HepG2 (cell line): ENCODE results near the gene USH2A. TPM values are rescaled to one million over a fixed set of nuclear protein-coding genes. Genes with fewer than 3 reads are reported as not detected.
A peak's percentile ranks its signal among the peaks of the same experiment; 100 is the strongest.

Experiments
- ATAC-seq: fragments of 200-7000 bp; cut with Tn5 transposase; 3 replicates; pipeline ENCODE4 v1.9.1; 2020; ENCODE audit warnings: mild to moderate bottlenecking, moderate library complexity
- BruUV-seq: library from RNA; stranded (reverse); fragments of 400-500 nt; replicated peaks from 2 replicates; lab custom pipeline; 2021; lab: Mats Ljungman, UMichigan
- CTCF ChIA-PET: fragments of 300-600 bp; formaldehyde crosslinking; extraction: SDS; loops from one replicate; lab custom pipeline; 2021; ENCODE audit warnings: low total read pairs, inconsistent platforms, low intra/inter-chr PET ratio; lab: Yijun Ruan, JAX
- POLR2A ChIA-PET: fragments of 350-600 bp; sonication (Branson Sonifier 250); formaldehyde crosslinking; loops from one replicate; lab custom pipeline; 2020; ENCODE audit warnings: antibody characterized with exemption, inconsistent platforms; lab: Yijun Ruan, JAX
- DNase-seq: peaks from one replicate; pipeline ENCODE4 v3.0.0-alpha.2; 2015; ENCODE audit warnings: low spot score
- FAIRE-seq: peaks from 3 replicates; lab custom pipeline; 2011; peaks lifted over from hg19 to GRCh38; lab: Jason Lieb, UNC
- H2AFZ ChIP-seq: one replicate; pipeline ENCODE4 v1.6.1; 2011; ENCODE audit warnings: low read length, inconsistent platforms
- H3K27ac ChIP-seq: fragments of 300-600 bp; 3 replicates; pipeline ENCODE4 v1.8.0; 2011; ENCODE audit warnings: mixed run types, mild to moderate bottlenecking, mixed read lengths, low read length, inconsistent platforms; ENCODE audit not compliant: insufficient read depth; ENCODE audit errors: extremely low read length
- H3K27me3 ChIP-seq, 2 experiments: fragments of 200-600 bp in 1 of 2; 2 replicates in 1 of 2; 3 replicates in 1 of 2; pipeline versions ENCODE4 v1.6.0 to v1.8.0; 2011; ENCODE audit warnings: low read length in 2 of 2, mild to moderate bottlenecking in 2 of 2, moderate library complexity in 2 of 2, inconsistent platforms in 1 of 2; ENCODE audit not compliant: insufficient read depth in 2 of 2, control insufficient read depth in 1 of 2
- H3K36me3 ChIP-seq, 2 experiments: fragments of 200-600 bp in 1 of 2; replicated peaks in 1 of 2; 2 replicates in 1 of 2; 3 replicates in 1 of 2; pipeline versions ENCODE4 v1.5.1 to v1.8.0; 2011; ENCODE audit warnings: low read length in 2 of 2, inconsistent platforms in 1 of 2; ENCODE audit not compliant: insufficient read depth in 2 of 2, control insufficient read depth in 1 of 2
- H3K4me1 ChIP-seq: 2 replicates; pipeline ENCODE4 v1.5.1; 2012; ENCODE audit warnings: low read length, inconsistent platforms; ENCODE audit not compliant: insufficient read depth
- H3K4me2 ChIP-seq: 2 replicates; pipeline ENCODE4 v1.6.0; 2011; ENCODE audit warnings: low read depth, low read length, inconsistent platforms
- H3K4me3 ChIP-seq, 3 experiments: fragments of 200-600 bp in 1 of 3; sonication (generic), shearing (Covaris generic) in 1 of 3; replicated peaks in 1 of 3; 2 replicates each; pipeline ENCODE4 v1.5.1; 2011 to 2016; ENCODE audit warnings: low read length in 3 of 3, inconsistent platforms in 2 of 3, low read depth in 2 of 3, mild to moderate bottlenecking in 2 of 3, control low read depth in 1 of 3, mixed read lengths in 1 of 3; ENCODE audit not compliant: insufficient read depth in 1 of 3
- H3K79me2 ChIP-seq: one replicate; pipeline ENCODE4 v1.6.1; 2011; ENCODE audit warnings: low read length, inconsistent platforms; ENCODE audit not compliant: insufficient read depth
- H3K9ac ChIP-seq: 2 replicates; pipeline ENCODE4 v1.6.0; 2011; ENCODE audit warnings: mild to moderate bottlenecking, low read depth, low read length, inconsistent platforms; ENCODE audit not compliant: insufficient read depth
- H3K9me3 ChIP-seq: 2 replicates; pipeline ENCODE4 v1.5.1; 2012; ENCODE audit warnings: mild to moderate bottlenecking, low read length
- H4K20me1 ChIP-seq: 2 replicates; pipeline ENCODE4 v1.6.0; 2011; ENCODE audit warnings: inconsistent platforms, mild to moderate bottlenecking, low read length, moderate library complexity; ENCODE audit not compliant: insufficient read depth
- ARNT2 ChIP-seq: sonication (generic); formaldehyde crosslinking; IDR thresholded peaks from 2 replicates; pipeline ENCODE4 v1.8.0; 2022; ENCODE audit warnings: mild to moderate bottlenecking, low read depth, missing genetic modification reagents, moderate library complexity
- CEBPB ChIP-seq: IDR thresholded peaks from 2 replicates; pipeline ENCODE4 v1.6.1; 2011; ENCODE audit warnings: low read depth, low read length, improper control_type of control experiment, borderline replicate concordance
- EP300 ChIP-seq, 3 experiments: sonication (generic) in 1 of 3; formaldehyde crosslinking in 1 of 3; IDR thresholded peaks; 2 replicates each; pipeline versions ENCODE4 v1.5.1 to v1.6.1; 2011 to 2020; ENCODE audit warnings: low read depth in 2 of 3, low read length in 2 of 3, borderline replicate concordance in 1 of 3, improper control_type of control experiment in 1 of 3, mild to moderate bottlenecking in 1 of 3, missing genetic modification reagents in 1 of 3, moderate library complexity in 1 of 3
- FOXC1 ChIP-seq: sonication (generic); formaldehyde crosslinking; IDR thresholded peaks from 2 replicates; pipeline ENCODE4 v1.8.0; 2022; ENCODE audit warnings: mild to moderate bottlenecking, missing genetic modification reagents, borderline replicate concordance
- FUBP1 ChIP-seq: sonication (generic); formaldehyde crosslinking; IDR thresholded peaks from 2 replicates; pipeline ENCODE4 v1.5.1; 2020; ENCODE audit warnings: missing genetic modification reagents, mild to moderate bottlenecking, borderline replicate concordance
- HNRNPLL ChIP-seq: fragments of 200-400 bp; formaldehyde crosslinking; IDR thresholded peaks from 2 replicates; pipeline ENCODE4 v1.6.1; 2017; ENCODE audit warnings: mild to moderate bottlenecking, low read depth, low read length; ENCODE audit not compliant: poor library complexity, severe bottlenecking
- NCOA2 ChIP-seq: sonication (generic); formaldehyde crosslinking; IDR thresholded peaks from 2 replicates; pipeline ENCODE4 v1.8.0; 2022; ENCODE audit warnings: inconsistent platforms
- PATZ1 ChIP-seq: sonication (generic); formaldehyde crosslinking; IDR thresholded peaks from 2 replicates; pipeline ENCODE4 v1.4.0; 2020; ENCODE audit warnings: missing genetic modification reagents
- RBM22 ChIP-seq: fragments of 200-400 bp; formaldehyde crosslinking; optimal IDR thresholded peaks from 2 replicates; pipeline ENCODE3; 2017; ENCODE audit warnings: mild to moderate bottlenecking, low read length, moderate library complexity
- SOX5 ChIP-seq: IDR thresholded peaks from 2 replicates; pipeline ENCODE4 v1.6.1; 2016; ENCODE audit warnings: borderline replicate concordance
- THAP9 ChIP-seq: sonication (generic); formaldehyde crosslinking; IDR thresholded peaks from 2 replicates; pipeline ENCODE4; 2020; ENCODE audit warnings: missing genetic modification reagents, mild to moderate bottlenecking, borderline replicate concordance
- ZBTB49 ChIP-seq: sonication (generic); formaldehyde crosslinking; IDR thresholded peaks from 2 replicates; pipeline ENCODE4 v1.4.0; 2020; ENCODE audit warnings: missing genetic modification reagents, borderline replicate concordance
- ZNF121 ChIP-seq: sonication (generic); formaldehyde crosslinking; IDR thresholded peaks from 2 replicates; pipeline ENCODE4 v1.5.0; 2020; ENCODE audit warnings: mild to moderate bottlenecking, missing genetic modification reagents
- ZNF234 ChIP-seq: sonication (generic); formaldehyde crosslinking; conservative IDR thresholded peaks from 2 replicates; pipeline ENCODE4 v1.5.1; 2020; ENCODE audit warnings: mild to moderate bottlenecking, missing genetic modification reagents
- ZNF773 ChIP-seq: sonication (generic); formaldehyde crosslinking; IDR thresholded peaks from 2 replicates; pipeline ENCODE4 v1.4.0; 2020; ENCODE audit warnings: missing genetic modification reagents, borderline replicate concordance
- in situ Hi-C: cut with HindIII; loops from 2 replicates; pipeline ENCODE4 v1.10.0; 2017; ENCODE audit warnings: low pct_unique_long_range_greater_than_20kb; ENCODE audit not compliant: extremely low pct_ligation_motif_present
- intact Hi-C: fragments of 100-400 bp; cut with micrococcal nuclease; formaldehyde crosslinking; loops from one replicate; pipeline ENCODE4 v1.10.0; 2022; ENCODE audit not compliant: unreplicated experiment
- polyA plus RNA-seq, 8 experiments: library from polyadenylated mRNA; depleted of rRNA in 3 of 8; stranded (reverse) in 7 of 8; unstranded in 1 of 8; fragments of >200 nt; fragmentation: Illumina TruSeq in 4 of 8; extraction: Trizol in 4 of 8; gene quantifications; 2 replicates each; pipeline versions ENCODE4 v1.2.1 to v1.2.3, GENCODE V29; 2011 to 2016; ENCODE audit warnings: low read depth in 4 of 8, missing spikeins in 1 of 8, mixed read lengths in 1 of 8; ENCODE audit not compliant: insufficient read depth in 1 of 8
- total RNA-seq, 5 experiments: library from RNA; depleted of rRNA; stranded (reverse); fragments of >200 nt; fragmentation: Illumina TruSeq; extraction: Trizol; gene quantifications; 2 replicates each; pipeline ENCODE4 v1.2.3, GENCODE V29; 2016; ENCODE audit warnings: low read depth in 1 of 5

The USH2A gene
- total and polyA plus RNA-seq, 2 of the 13 experiments (the other 11 are each of a cell fraction or from before 2014, with no cell fraction given): 0.02 TPM; not detected in 1

- intact Hi-C loops: no loop called here
- H3K4me2 ChIP-seq: 0 out of 2 replicates have a peak overlapping the region, but pooled peaks have one; percentile 3
- peaks cover 21% of the 10 kb centered on the region for H3K4me1 ChIP-seq
- in situ Hi-C loops: no loop called here
- FAIRE-seq (no peak), DNase-seq (peak; percentile 48), ATAC-seq (peak; percentile 75)
- no peaks in the 10 kb centered on the region for H3K79me2 ChIP-seq
- ChIA-PET CTCF (no interaction called here), POLR2A (no interaction called here)
- no peak overlapping the region for H3K27ac ChIP-seq
- H3K27me3 ChIP-seq: no peaks in the 10 kb centered on the region
- no peaks in the 10 kb centered on the region for H3K36me3 ChIP-seq
- BruUV-seq: no TSS peak
- H3K9me3 ChIP-seq: no peaks in the 10 kb centered on the region
- no peak overlapping the region for H3K9ac ChIP-seq
- H4K20me1 ChIP-seq: no peaks in the 10 kb centered on the region
- H3K4me3 ChIP-seq: no peak overlapping the region
- no peak overlapping the region for H2AFZ ChIP-seq
- no peak for TF ChIP-seq ZNF773 (CRISPR knock-in tag)
- TF ChIP-seq NCOA2 (CRISPR knock-in tag): peak; percentile 60; the same call in 1 of the 2 replicates
- TF ChIP-seq RBM22: no peak
- TF ChIP-seq CEBPB: peak; percentile 78; the same call in 1 of the 2 replicates
- peak; percentile 63 for TF ChIP-seq PATZ1 (CRISPR knock-in tag)
- TF ChIP-seq HNRNPLL: no peak
- TF ChIP-seq EP300 (IDR thresholded peaks at IDR 0.05; ENCODE audit: low read depth in 2 of 2, low read length in 2 of 2): 0 out of 4 replicates have a peak, but pooled peaks of 1 of the 2 experiments have one; percentile 29
- TF ChIP-seq EP300 (CRISPR knock-in tag; IDR thresholded peaks at IDR 0.05; ENCODE audit: borderline replicate concordance): no peak
- no peak for TF ChIP-seq FUBP1 (CRISPR knock-in tag)
- TF ChIP-seq ZBTB49: no peak
- no peak for TF ChIP-seq ARNT2 (CRISPR knock-in tag)
- no peak for TF ChIP-seq THAP9 (CRISPR knock-in tag)
- peak; percentile 32; the same call in 1 of the 2 replicates for TF ChIP-seq SOX5 (CRISPR knock-in tag)
- TF ChIP-seq FOXC1 (CRISPR knock-in tag): no peak
- no peak for TF ChIP-seq ZNF121 (CRISPR knock-in tag)
- TF ChIP-seq ZNF234 (CRISPR knock-in tag): no peak
Observed at GRCh38 chr1:215660259-215660658, 763.0 kb downstream of the USH2A start.
